Hematopoietic multipotent progenitor cell (in vitro differentiated cells): ENCODE results near the gene MMRN1. TPM values are rescaled to one million over a fixed set of nuclear protein-coding genes. Genes with fewer than 3 reads are reported as not detected.

Experiments
- DNase-seq, 3 donors: peaks; one replicate each; pipeline ENCODE4 v3.0.0-alpha.2; 2011 to 2015; ENCODE audit warnings: low read depth in 2 of 3, low spot score in 2 of 3
- total RNA-seq: library from RNA; depleted of rRNA; stranded (reverse); fragments of >200 nt; gene quantifications from one replicate; pipeline ENCODE4 v1.2.3, GENCODE V29; 2012

MMRN1 gene, protein sequence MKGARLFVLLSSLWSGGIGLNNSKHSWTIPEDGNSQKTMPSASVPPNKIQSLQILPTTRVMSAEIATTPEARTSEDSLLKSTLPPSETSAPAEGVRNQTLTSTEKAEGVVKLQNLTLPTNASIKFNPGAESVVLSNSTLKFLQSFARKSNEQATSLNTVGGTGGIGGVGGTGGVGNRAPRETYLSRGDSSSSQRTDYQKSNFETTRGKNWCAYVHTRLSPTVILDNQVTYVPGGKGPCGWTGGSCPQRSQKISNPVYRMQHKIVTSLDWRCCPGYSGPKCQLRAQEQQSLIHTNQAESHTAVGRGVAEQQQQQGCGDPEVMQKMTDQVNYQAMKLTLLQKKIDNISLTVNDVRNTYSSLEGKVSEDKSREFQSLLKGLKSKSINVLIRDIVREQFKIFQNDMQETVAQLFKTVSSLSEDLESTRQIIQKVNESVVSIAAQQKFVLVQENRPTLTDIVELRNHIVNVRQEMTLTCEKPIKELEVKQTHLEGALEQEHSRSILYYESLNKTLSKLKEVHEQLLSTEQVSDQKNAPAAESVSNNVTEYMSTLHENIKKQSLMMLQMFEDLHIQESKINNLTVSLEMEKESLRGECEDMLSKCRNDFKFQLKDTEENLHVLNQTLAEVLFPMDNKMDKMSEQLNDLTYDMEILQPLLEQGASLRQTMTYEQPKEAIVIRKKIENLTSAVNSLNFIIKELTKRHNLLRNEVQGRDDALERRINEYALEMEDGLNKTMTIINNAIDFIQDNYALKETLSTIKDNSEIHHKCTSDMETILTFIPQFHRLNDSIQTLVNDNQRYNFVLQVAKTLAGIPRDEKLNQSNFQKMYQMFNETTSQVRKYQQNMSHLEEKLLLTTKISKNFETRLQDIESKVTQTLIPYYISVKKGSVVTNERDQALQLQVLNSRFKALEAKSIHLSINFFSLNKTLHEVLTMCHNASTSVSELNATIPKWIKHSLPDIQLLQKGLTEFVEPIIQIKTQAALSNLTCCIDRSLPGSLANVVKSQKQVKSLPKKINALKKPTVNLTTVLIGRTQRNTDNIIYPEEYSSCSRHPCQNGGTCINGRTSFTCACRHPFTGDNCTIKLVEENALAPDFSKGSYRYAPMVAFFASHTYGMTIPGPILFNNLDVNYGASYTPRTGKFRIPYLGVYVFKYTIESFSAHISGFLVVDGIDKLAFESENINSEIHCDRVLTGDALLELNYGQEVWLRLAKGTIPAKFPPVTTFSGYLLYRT
- 31.0 TPM for total RNA-seq

DNA sequence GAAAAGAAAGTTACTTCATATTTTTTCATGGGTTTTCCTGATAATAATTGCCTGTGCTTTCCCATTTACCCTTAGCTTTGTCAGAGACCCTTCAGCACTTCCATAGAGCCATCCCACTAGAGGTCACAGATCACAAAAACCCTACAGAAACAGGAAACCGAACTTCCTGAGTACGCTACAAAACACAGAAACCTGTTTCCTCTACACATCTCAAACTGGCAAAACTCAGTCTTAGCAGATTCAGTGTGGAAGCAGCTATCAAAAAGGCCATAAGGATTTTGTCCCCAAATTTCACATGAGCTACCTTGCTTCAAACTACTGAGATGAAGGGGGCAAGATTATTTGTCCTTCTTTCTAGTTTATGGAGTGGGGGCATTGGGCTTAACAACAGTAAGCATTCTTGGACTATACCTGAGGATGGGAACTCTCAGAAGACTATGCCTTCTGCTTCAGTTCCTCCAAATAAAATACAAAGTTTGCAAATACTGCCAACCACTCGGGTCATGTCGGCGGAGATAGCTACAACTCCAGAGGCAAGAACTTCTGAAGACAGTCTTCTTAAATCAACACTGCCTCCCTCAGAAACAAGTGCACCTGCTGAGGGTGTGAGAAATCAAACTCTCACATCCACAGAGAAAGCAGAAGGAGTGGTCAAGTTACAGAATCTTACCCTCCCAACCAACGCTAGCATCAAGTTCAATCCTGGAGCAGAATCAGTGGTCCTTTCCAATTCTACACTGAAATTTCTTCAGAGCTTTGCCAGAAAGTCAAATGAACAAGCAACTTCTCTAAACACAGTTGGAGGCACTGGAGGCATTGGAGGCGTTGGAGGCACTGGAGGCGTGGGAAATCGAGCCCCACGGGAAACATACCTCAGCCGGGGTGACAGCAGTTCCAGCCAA lies at the start of gene MMRN1:
TSS of gene MMRN1 (plus strand) at position 206 of the 902 bp plus-strand sequence. CDS start at position 324, 118 bp downstream.
- DNase-seq, result peak in 2 of 3 donors; percentile 46 to 69

- no peak for DNase-seq
These were observed 46.9 kb upstream of the MMRN1 start for GRCh38 chr4:89847571-89848325.

DNA sequence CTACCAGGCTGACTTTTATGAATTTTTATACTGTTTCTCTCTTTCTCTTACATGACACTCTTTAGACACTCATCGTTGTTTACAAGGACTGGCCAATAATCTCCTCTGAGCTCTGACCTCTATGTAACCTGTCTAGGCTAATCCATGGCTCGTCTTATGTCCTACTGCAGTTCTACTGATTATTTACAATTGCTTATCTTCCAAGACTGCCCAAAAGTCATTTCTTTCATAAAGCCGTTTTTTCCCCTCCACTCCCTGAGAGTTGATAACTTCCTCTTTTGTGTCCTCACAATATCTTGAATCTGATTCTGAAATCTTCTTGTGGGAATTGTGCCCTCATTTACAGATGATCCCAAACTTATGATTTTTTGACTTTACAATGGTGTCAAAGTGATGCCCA lies 39.4 kb upstream of the MMRN1 start:
- DNase-seq, result peak in 1 of 3 donors; percentile 39

- no peak for DNase-seq
These were observed 33.7 kb upstream of the MMRN1 start for GRCh38 chr4:89860971-89861370.

DNA sequence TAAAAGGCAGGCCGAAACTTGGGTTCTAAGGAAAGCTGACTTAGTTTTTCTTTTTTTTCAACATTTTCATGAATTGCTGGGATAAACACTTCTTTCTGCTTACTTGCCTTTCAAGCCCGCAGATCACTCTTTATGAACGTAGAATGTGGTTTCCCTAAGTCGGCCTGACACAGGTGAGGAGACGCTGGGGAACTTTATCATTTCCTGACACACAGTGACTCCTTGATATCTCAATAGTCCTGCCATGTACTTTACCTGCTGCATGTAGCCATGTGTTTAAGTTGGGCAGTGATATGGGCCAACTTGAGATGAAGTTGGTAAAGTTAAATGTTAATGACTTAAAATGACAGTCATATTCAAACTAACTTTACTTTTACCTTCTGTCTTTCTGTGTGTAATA lies 31.1 kb upstream of the MMRN1 start:
- peak in 2 of 3 donors; percentile 35 to 62 for DNase-seq

DNA sequence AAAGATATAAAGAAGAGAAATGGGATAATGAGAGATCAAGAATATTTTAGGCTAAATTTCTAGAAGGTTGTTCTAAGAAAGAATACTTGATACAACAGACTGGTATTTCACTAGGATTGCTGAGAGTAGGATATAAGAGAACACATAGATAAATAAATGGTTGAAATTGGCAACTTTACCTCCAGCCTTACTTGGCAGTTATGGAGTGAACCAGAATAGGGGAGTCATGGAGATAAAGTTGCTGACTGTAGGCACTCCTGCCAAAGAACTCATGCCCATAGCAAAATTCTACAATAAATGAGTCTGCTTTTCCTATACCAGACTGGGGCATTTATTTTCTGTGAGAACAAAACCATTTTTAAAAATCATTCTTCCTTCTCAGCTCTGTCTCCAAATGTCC lies 26.4 kb upstream of the MMRN1 start:
- DNase-seq, result no peak

- DNase-seq, result peak in 1 of 3 donors; percentile 36
These were observed 25.6 kb upstream of the MMRN1 start for GRCh38 chr4:89868999-89869589.

GRCh38 chr4:89871211-89871610 lies 23.4 kb upstream of the MMRN1 start:
- DNase-seq, result no peak

- DNase-seq, result no peak
These were observed 18.1 kb upstream of the MMRN1 start for GRCh38 chr4:89876548-89876947.

GRCh38 chr4:89878611-89879010 lies 16.0 kb upstream of the MMRN1 start:
- no peak for DNase-seq

- DNase-seq, result no peak
These were observed 15.4 kb upstream of the MMRN1 start for GRCh38 chr4:89879215-89879614.

GRCh38 chr4:89889289-89889688 lies 5.4 kb upstream of the MMRN1 start:
- DNase-seq, result peak in 2 of 3 donors; percentile 89 to 94

DNA sequence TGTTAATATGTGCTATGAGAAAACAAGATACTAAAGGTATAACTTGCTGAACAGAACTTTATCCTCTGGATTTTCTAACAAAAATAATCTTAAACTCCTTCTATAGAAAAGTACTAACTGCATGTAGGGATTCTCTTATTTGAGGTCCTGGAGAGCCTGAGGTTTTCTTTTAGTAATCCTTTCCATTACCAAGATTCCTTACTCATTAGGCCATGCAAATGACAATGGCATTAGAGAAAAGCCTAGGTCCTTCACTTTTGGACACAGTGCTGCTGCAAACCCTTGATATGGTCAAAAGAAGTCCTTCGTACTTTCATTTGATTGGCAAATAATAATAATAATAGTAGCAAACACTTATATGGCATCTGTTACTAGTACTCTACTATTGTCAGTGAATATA lies 3.2 kb downstream of the MMRN1 start:
- DNase-seq, result no peak

DNA sequence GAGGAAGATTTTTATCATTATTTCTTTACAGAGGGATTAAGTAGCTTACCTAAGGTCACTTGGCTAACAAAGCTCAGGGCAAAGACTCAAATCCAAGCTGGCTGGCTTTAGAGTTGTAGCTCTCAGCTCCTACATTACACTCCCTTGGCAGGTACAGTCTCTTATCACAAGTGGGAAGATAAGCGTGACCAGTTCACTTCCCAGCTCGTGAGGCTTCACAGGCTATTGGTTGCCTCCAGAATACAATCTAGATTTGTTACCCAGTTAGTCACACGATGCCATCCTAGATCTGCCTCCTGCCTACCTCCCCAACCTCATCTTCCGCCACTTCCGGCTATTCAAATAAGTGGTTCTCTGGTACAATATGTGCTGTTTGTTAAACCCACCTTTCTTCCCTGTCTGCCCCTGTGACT lies 3.7 kb downstream of the MMRN1 start:
- DNase-seq, result peak in 1 of 3 donors; percentile 51

GRCh38 chr4:89899152-89899551 lies 4.5 kb downstream of the MMRN1 start:
- DNase-seq, result no peak

DNA sequence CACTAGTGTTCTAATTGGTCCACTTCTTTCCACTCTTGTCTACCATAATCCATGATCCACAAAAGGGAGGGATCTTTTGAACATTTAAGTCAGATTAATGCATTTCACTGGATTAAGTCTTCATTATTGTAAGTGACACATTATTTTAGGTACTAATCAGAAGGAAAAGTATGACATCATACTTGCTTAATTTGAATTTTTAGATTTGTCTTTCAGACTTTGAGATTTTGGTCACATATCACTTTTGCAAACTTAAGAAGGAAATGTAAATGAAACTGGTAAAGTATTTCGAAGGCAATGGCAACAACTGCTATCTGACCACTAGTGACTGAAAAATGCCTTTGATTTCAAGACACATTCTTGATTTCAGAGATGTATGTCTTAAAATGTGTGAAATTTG lies 5.2 kb downstream of the MMRN1 start:
- DNase-seq, result no peak

GRCh38 chr4:89901808-89902431 lies 7.3 kb downstream of the MMRN1 start:
- peak; percentile 17 to 82 (median 73) for DNase-seq

GRCh38 chr4:89904524-89904923 lies 9.9 kb downstream of the MMRN1 start:
- DNase-seq, result peak in 1 of 3 donors; percentile 17
